HS-27A (cell line): ENCODE results near the gene GFY.
"Not testable (repeated sequence)": the region's sequence is repeated elsewhere in the genome, so short reads cannot be mapped to it uniquely, and the experiment has no call there.

Experiments
- DNase-seq: peaks from one replicate; pipeline ENCODE4 v3.0.0-alpha.2; 2012; ENCODE audit warnings: low read depth, missing footprints

The GFY gene

GRCh38 chr19:49470615-49470978 is 45.4 kb downstream of the GFY start:
- DNase-seq = no peak

- DNase-seq = no peak
These were observed 47.7 kb downstream of the GFY start for GRCh38 chr19:49472936-49473335.

DNA sequence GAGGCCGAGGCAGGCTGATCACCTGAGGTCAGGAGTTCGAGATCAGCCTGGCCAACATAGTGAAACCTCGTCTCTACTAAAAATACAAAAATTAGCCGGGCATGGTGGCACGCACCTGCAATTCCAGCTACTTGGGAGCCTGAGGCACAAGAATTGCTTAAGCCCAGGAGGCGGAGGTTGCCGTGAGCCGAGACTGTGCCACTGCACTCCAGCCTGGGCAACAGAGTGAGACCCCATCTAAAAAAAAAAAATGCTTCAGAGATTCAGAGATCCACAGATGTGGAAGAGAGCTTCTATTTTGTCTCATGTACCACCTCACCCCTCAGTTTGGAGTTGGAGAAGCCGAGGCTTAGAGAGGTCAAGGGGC is 48.3 kb downstream of the GFY start:
- not testable (repeated sequence) for DNase-seq

- DNase-seq = peak; percentile 54
These were observed 48.8 kb downstream of the GFY start, which contains the start of gene FLT3LG for GRCh38 chr19:49473868-49474541. Gene FLT3LG (plus strand): TSS chr19:49474215. CDS start chr19:49474640, 425 bp downstream.

GRCh38 chr19:49474542-49474924 is 49.3 kb downstream of the GFY start:
- no peak for DNase-seq

DNA sequence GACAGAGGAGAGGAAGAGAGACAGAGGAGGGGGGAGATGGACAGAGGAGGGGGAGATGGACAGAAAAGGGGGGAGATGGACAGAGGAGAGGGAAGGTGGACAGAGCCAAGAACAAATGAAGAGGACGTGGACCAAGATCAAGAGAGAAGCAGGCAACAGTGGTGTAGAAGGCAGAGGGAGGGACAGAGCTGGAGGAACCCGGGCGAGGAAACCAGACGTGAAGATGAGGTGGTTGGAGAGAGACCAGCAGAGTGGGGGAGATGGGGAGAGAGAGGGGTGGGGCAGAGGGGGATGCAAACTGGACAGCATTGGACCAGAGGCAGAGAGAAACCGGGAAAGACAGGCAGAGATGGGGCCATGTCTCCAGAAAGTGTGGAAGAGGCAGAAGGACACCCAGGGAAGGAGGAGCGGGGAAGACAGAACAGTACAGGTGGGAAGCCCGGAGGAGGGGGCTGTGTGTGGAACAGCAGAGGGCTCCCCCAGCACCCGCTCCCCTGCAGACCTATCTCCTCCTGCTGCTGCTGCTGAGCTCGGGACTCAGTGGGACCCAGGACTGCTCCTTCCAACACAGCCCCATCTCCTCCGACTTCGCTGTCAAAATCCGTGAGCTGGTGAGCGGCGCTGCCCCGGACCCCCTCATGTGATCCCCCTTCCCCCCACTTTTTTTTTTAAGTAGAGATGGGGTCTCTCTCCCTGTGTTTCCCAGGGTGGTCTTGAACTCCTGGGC is 50.2 kb downstream of the GFY start:
- DNase-seq = no peak

DNA sequence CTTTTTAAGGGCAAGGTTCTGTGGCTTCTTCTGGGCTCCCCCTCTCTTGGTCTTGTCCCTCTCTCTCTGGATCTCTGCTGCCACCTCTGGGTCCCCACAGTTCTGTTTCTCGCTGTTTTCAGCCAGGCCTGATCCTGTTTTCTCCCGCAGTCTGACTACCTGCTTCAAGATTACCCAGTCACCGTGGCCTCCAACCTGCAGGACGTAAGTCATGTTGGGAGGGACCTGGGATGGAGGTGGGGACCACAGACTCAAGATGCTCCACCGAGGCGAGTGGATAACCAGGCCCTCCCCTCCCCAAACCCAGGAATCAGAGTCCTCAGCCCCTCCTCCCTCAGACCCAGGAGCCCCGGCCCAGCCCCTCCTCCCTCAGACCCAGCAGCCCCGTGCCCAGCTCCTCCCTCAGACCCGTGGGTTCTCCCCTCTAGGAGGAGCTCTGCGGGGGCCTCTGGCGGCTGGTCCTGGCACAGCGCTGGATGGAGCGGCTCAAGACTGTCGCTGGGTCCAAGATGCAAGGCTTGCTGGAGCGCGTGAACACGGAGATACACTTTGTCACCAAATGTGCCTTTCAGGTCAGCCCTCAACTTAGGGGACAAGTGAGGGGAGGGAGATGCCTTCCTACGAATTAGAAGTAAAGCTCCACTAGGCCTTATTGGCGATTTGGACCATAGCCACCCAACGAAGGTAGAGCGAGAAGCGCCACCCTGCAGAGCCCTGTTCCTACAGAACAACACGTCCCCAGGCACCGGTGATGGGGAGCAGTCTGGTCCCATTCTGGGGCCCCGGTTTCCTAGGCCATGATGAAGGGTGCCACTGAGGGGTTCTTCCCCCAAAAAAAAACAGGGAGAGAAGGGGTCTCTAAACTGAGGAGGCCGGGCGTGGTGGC is 51.0 kb downstream of the GFY start:
- DNase-seq = no peak
